KBM-7 (cell line): ENCODE data around the gene PDE7B.
"Not testable (repeated sequence)": the region's sequence is repeated elsewhere in the genome, so short reads cannot be mapped to it uniquely, and the experiment has no call there.

ENCODE experiments used
- DNase-seq: peaks from one replicate; pipeline ENCODE4 v3.0.0-alpha.2; 2015
- in situ Hi-C: fragments of 300-500 bp; cut with MboI; formaldehyde crosslinking; loops from 2 replicates; pipeline ENCODE4 v1.14.3; 2020; ENCODE audit warnings: low sequenced_read_pairs, low pct_unique_long_range_greater_than_20kb, mixed read lengths

PDE7B gene

GRCh38 chr6:135837735-135838449 is 13.6 kb upstream of the PDE7B start:
- DNase-seq, result no peak
- in situ Hi-C loops, result no loop called here

GRCh38 chr6:135839121-135839520 is 12.4 kb upstream of the PDE7B start:
- no peak for DNase-seq
- in situ Hi-C loops, result no loop called here

GRCh38 chr6:135842618-135843392 is 8.7 kb upstream of the PDE7B start:
- DNase-seq, result no peak
- in situ Hi-C loops, result no loop called here

GRCh38 chr6:135850882-135851281 is 619 bp upstream of the PDE7B start:
- no peak for DNase-seq
- in situ Hi-C loops, result no loop called here

- DNase-seq, result no peak
- in situ Hi-C loops, result no loop called here
Measured at GRCh38 chr6:135852746-135853145, 1.2 kb downstream of the PDE7B start.

GRCh38 chr6:135853227-135853626 is 1.7 kb downstream of the PDE7B start:
- no peak for DNase-seq
- in situ Hi-C loops, result no loop called here

- in situ Hi-C loops, result no loop called here
- DNase-seq, result no peak
Measured at GRCh38 chr6:135853986-135854385, 2.5 kb downstream of the PDE7B start.

- in situ Hi-C loops, result no loop called here
Measured at GRCh38 chr6:135854799-135855198, 3.3 kb downstream of the PDE7B start.

GRCh38 chr6:135858931-135859330 is 7.4 kb downstream of the PDE7B start:
- in situ Hi-C loops, result no loop called here

More at GRCh38 chr6:135854799-135855198, 3.3 kb downstream of the PDE7B start:
- no peak for DNase-seq

GRCh38 chr6:135860361-135860760 is 8.9 kb downstream of the PDE7B start:
- in situ Hi-C loops, result no loop called here
- DNase-seq, result no peak

More at GRCh38 chr6:135858931-135859330, 7.4 kb downstream of the PDE7B start:
- no peak for DNase-seq

GRCh38 chr6:135861189-135861588 is 9.7 kb downstream of the PDE7B start:
- in situ Hi-C loops, result no loop called here

GRCh38 chr6:135864929-135865328 is 13.4 kb downstream of the PDE7B start:
- DNase-seq, in situ Hi-C loops: not testable (repeated sequence)

More at GRCh38 chr6:135861189-135861588, 9.7 kb downstream of the PDE7B start:
- no peak for DNase-seq

GRCh38 chr6:135866445-135867123 is 15.1 kb downstream of the PDE7B start:
- DNase-seq, result no peak
- in situ Hi-C loops, result no loop called here

- DNase-seq, result no peak
- in situ Hi-C loops, result no loop called here
Measured at GRCh38 chr6:135867332-135867731, 15.8 kb downstream of the PDE7B start.

GRCh38 chr6:135869857-135870256 is 18.4 kb downstream of the PDE7B start:
- in situ Hi-C loops, result no loop called here
- no peak for DNase-seq

GRCh38 chr6:135870722-135871121 is 19.2 kb downstream of the PDE7B start:
- no peak for DNase-seq
- in situ Hi-C loops, result no loop called here

- DNase-seq, result no peak
- in situ Hi-C loops, result no loop called here
Measured at GRCh38 chr6:135871296-135871695, 19.8 kb downstream of the PDE7B start.

- no peak for DNase-seq
- in situ Hi-C loops, result no loop called here
Measured at GRCh38 chr6:135871878-135872277, 20.4 kb downstream of the PDE7B start.

GRCh38 chr6:135875446-135875845 is 23.9 kb downstream of the PDE7B start:
- in situ Hi-C loops, result no loop called here
- DNase-seq, result no peak

GRCh38 chr6:135876058-135876457 is 24.6 kb downstream of the PDE7B start:
- in situ Hi-C loops, result no loop called here
- no peak for DNase-seq
